ENCODE measurements around the gene AP1M1.

GRCh38 chr19:16166417-16166816 is 31.3 kb upstream of the AP1M1 start:
- TF ChIP-seq, protein P1, sequence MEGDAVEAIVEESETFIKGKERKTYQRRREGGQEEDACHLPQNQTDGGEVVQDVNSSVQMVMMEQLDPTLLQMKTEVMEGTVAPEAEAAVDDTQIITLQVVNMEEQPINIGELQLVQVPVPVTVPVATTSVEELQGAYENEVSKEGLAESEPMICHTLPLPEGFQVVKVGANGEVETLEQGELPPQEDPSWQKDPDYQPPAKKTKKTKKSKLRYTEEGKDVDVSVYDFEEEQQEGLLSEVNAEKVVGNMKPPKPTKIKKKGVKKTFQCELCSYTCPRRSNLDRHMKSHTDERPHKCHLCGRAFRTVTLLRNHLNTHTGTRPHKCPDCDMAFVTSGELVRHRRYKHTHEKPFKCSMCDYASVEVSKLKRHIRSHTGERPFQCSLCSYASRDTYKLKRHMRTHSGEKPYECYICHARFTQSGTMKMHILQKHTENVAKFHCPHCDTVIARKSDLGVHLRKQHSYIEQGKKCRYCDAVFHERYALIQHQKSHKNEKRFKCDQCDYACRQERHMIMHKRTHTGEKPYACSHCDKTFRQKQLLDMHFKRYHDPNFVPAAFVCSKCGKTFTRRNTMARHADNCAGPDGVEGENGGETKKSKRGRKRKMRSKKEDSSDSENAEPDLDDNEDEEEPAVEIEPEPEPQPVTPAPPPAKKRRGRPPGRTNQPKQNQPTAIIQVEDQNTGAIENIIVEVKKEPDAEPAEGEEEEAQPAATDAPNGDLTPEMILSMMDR (IDR thresholded peaks at IDR 0.05; ENCODE audit: low read depth, low read length): no peak
- no peak for TF ChIP-seq EZH2phosphoT487 (IDR thresholded peaks at IDR 0.05; ENCODE audit: low read depth)

Measured in OCI-LY3 (cell line).